ENCODE measurements around the gene CA4. TPM values are rescaled to one million over a fixed set of nuclear protein-coding genes. Genes with fewer than 3 reads are reported as not detected.
"Not testable (repeated sequence)": the region's sequence is repeated elsewhere in the genome, so short reads cannot be mapped to it uniquely, and the experiment has no call there.

CA4 gene
- total RNA-seq, result 1 to 10 TPM; 2.5 to 3.1 TPM
- polyA plus RNA-seq (ENCODE audit: insufficient read depth, low read depth, low replicate concordance), result 0.94 TPM
- long read RNA-seq, donor 1, partial matches to known transcripts, result 0 of 1 reads
- long read RNA-seq, donor 1, other reads (novel, unspliced or antisense), result 0 of 1 reads
- long read RNA-seq, donor 2, result 0 reads

DNA sequence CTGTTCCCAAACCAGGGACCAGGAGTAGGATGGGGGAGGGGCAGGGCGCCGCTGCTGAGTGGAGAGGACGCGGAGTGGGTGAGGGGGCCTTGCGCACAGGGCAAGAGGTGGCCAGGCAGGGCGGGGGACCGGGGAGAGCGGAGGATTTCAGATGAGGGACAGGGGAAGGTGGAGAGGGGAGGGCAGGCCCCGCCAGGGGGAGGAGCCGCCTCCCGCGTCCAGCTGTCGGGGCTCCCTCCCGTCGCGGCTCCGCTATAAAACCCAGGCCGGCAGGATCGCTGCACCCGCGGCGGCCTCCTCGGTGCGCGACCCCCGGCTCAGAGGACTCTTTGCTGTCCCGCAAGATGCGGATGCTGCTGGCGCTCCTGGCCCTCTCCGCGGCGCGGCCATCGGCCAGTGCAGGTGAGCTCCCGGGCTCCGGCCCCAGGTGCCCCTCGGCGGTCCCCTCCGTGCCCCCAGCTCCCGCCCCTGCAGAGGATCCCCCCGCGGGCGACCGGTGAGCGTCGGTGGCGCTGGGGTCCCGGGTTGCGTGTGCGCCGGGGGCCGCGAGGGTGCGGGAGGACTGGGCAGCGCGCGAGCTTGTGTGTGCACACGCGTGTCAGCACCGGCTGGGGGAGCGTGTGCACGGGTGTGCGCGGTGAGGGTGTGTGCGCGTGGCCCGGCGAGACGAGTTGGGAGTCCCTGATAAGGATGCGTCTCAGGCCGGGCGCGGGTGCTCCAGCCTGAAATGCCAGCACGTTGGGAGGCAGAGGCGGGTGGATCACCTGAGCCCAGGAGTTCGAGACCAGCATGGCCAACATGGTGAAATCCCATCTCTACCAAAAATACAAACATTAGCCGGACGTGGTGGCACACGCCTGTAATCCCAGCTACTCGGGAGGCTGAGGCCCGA lies at the start of gene CA4:
Gene CA4 (plus strand): TSS at position 283 of the 892 bp plus-strand sequence. CDS start 62 bp downstream, at position 345.
- no peak for DNase-seq
- no peak within 1 kb of the TSS for H3K27ac ChIP-seq
- TF ChIP-seq, protein P1, sequence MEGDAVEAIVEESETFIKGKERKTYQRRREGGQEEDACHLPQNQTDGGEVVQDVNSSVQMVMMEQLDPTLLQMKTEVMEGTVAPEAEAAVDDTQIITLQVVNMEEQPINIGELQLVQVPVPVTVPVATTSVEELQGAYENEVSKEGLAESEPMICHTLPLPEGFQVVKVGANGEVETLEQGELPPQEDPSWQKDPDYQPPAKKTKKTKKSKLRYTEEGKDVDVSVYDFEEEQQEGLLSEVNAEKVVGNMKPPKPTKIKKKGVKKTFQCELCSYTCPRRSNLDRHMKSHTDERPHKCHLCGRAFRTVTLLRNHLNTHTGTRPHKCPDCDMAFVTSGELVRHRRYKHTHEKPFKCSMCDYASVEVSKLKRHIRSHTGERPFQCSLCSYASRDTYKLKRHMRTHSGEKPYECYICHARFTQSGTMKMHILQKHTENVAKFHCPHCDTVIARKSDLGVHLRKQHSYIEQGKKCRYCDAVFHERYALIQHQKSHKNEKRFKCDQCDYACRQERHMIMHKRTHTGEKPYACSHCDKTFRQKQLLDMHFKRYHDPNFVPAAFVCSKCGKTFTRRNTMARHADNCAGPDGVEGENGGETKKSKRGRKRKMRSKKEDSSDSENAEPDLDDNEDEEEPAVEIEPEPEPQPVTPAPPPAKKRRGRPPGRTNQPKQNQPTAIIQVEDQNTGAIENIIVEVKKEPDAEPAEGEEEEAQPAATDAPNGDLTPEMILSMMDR (IDR thresholded peaks at IDR 0.05), result no peak
- no peak for TF ChIP-seq POLR2A (IDR thresholded peaks at IDR 0.05)
- peak within 1 kb of the TSS; percentile 21 to 44 for H3K4me3 ChIP-seq
- 2 to 4% methylated on average over 34 to 59 of the region's 81 CpGs for WGBS, 2 donors
- H3K9me3 ChIP-seq, result no peaks in the 10 kb centered on the region
- no peaks in the 10 kb centered on the region for H3K36me3 ChIP-seq (ENCODE audit: low read depth, missing control alignments)
- intact Hi-C loops (cut with DNase I; ENCODE audit: low total_unique reads), result no loop called here
- peaks cover 14% of the 10 kb centered on the region for H3K4me1 ChIP-seq
- no peaks in the 10 kb centered on the region for H3K27me3 ChIP-seq

DNA sequence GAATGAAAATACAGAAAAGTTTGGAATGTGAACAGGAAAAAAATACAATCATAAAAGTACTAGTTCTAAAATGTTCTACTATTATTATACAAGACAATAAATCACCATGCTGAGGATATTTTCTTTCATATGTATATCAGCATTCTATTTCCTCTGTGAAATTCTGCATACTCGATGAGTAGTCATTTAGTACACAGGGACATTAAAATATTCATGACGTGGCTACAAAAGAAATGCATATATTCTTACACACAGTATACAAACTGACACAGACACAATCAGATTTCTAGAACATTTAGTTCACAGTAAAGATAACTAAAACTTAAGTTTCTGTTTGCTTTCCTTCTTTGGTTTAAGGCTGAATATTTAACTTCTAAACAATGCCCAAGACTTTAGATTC lies 49.2 kb upstream of the CA4 start:
- H3K9me3 ChIP-seq; H3K27me3 ChIP-seq; intact Hi-C loops (cut with DNase I; ENCODE audit: low total_unique reads); H3K36me3 ChIP-seq (ENCODE audit: low read depth, missing control alignments); DNase-seq; H3K4me1 ChIP-seq; H3K27ac ChIP-seq; H3K4me3 ChIP-seq: not testable (repeated sequence)
- 71 to 86% methylated on average over 1 to 2 of the region's 2 CpGs for WGBS, 2 donors

DNA sequence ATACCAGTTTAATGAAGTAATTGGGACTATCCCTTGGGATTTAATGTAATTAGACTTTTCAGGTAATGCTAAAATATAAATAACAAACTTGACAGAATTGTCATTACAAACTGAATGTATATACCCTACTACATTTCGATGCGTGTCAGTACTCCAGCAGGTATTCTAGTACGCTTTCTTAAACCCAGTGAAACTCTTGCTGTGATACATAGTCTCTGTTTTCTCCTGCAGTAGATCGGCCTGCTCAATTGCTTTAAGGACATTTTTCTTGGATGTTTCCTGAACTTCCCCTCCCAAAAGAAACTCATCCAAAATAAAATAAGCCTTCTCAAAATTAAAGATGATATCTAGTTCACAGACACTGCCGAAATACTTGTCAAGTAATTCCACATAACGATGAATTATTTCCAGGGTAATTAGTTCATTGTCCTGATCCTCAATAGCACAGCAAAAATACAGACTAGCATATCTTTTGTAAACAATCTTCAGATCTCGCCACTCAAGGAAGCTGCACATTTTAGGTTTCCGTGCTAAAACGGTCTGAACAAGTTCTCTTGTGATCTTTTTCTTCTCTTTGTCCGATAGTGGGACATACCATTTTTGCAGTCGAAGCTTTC lies 47.6 kb upstream of the CA4 start:
- H3K27ac ChIP-seq, result peak overlapping the region in 1 of 2 donors; percentile 61
- H3K4me3 ChIP-seq, result peak overlapping the region; percentile 26 to 31

DNA sequence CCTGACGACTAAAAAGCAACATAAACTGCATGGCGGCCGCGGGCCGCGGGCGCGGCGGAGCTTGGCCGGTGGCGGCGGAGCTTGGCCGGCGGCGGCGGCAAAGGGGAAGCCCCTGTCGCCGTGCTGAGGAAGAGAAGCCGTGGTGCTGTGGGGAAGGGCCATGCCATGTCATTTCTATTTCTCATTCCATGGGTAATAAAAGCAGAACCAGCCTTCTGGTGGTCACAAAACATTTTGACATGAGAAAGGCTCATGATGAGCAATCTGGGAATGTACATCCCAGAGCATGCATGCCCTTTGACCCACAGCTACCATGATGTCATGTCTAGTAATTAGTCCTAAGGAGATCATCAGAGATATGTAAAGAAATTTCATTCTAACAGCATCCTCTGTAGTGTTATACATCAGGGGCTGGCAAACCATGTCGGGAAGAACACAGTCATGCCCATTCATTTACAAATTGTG lies 47.1 kb upstream of the CA4 start:
- peak overlapping the region; percentile 26 to 31 for H3K4me3 ChIP-seq
- no peaks in the 10 kb centered on the region for H3K27me3 ChIP-seq
- no peaks in the 10 kb centered on the region for H3K36me3 ChIP-seq (ENCODE audit: low read depth, missing control alignments)
- TF ChIP-seq POLR2A (IDR thresholded peaks at IDR 0.05), result no peak
- TF ChIP-seq, protein P1 (IDR thresholded peaks at IDR 0.05), result no peak
- intact Hi-C loops (cut with DNase I; ENCODE audit: low total_unique reads), result no loop called here
- DNase-seq, result peak; percentile 17
- H3K27ac ChIP-seq, result peak overlapping the region in 1 of 2 donors; percentile 61
- WGBS, 2 donors, result 7 to 13% methylated on average over 20 of the region's 20 CpGs
- no peaks in the 10 kb centered on the region for H3K4me1 ChIP-seq
- no peaks in the 10 kb centered on the region for H3K9me3 ChIP-seq

More for the DNA sequence above, 47.6 kb upstream of the CA4 start:
- H3K9me3 ChIP-seq; H3K4me1 ChIP-seq; intact Hi-C loops (cut with DNase I; ENCODE audit: low total_unique reads); H3K27me3 ChIP-seq; H3K36me3 ChIP-seq (ENCODE audit: low read depth, missing control alignments); DNase-seq: not testable (repeated sequence)
- 27 to 42% methylated on average over 11 of the region's 11 CpGs for WGBS, 2 donors

DNA sequence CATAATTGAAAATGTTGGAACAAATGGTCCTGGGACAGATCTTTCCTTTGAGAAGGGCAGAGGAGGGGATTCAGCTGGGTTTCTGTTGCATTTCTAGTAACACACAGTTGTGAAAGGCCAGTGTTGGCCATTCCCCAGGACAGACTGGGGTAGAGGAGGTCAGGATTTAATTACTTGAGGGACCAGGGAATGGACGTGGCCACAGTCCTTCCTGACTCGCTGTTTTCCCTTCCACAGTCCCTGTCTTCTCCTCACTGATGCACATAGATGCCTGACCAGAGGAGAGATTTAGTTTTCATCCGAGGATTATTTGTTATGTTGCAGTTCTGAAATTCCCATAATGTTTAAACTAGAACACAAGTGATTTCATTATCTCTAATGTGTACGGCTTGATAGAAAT lies 45.8 kb upstream of the CA4 start:
- no peak for DNase-seq
- intact Hi-C loops (cut with DNase I; ENCODE audit: low total_unique reads), result no loop called here
- no peak overlapping the region for H3K4me3 ChIP-seq
- TF ChIP-seq, protein P1 (IDR thresholded peaks at IDR 0.05), result no peak
- TF ChIP-seq POLR2A (IDR thresholded peaks at IDR 0.05), result no peak
- H3K36me3 ChIP-seq (ENCODE audit: low read depth, missing control alignments), result no peaks in the 10 kb centered on the region
- H3K4me1 ChIP-seq, result no peaks in the 10 kb centered on the region
- H3K9me3 ChIP-seq, result no peaks in the 10 kb centered on the region
- WGBS, 2 donors, result 74 to 75% methylated on average over 4 of the region's 4 CpGs
- no peak overlapping the region for H3K27ac ChIP-seq
- no peaks in the 10 kb centered on the region for H3K27me3 ChIP-seq
